Nephron progenitor cell (in vitro differentiated cells): ENCODE data around the gene KCNMA1.

ENCODE experiments used
- DNase-seq: peaks from one replicate; pipeline ENCODE4 v3.0.0; 2021
- H3K27ac Mint-ChIP-seq: 2 replicates; pipeline ENCODE4 v1.8.0; 2021; ENCODE audit warnings: mild to moderate bottlenecking, moderate library complexity, mixed read lengths
- H3K27me3 Mint-ChIP-seq: 2 replicates; pipeline ENCODE4 v1.8.0; 2021; ENCODE audit warnings: mild to moderate bottlenecking, low read depth, mixed read lengths; ENCODE audit not compliant: poor library complexity
- H3K36me3 Mint-ChIP-seq: 2 replicates; pipeline ENCODE4 v1.8.0; 2021; ENCODE audit warnings: low read depth, mixed read lengths
- H3K4me1 Mint-ChIP-seq: 2 replicates; pipeline ENCODE4 v1.8.0; 2021; ENCODE audit warnings: mixed read lengths
- H3K4me3 Mint-ChIP-seq: 2 replicates; pipeline ENCODE4 v1.8.0; 2021; ENCODE audit warnings: mild to moderate bottlenecking, moderate library complexity, mixed read lengths
- H3K9me3 Mint-ChIP-seq: 2 replicates; pipeline ENCODE4 v1.8.0; 2021; ENCODE audit warnings: mild to moderate bottlenecking, moderate library complexity, mixed read lengths
- TF ChIP-seq, protein P1 (sequence below): fragments of 200-600 bp; sonication (generic); IDR thresholded peaks from 2 replicates; pipeline ENCODE4 v1.5.0; 2021; ENCODE audit warnings: antibody characterized with exemption

Gene KCNMA1

GRCh38 chr10:77351386-77351785 lies 286.2 kb downstream of the KCNMA1 start:
- Mint-ChIP-seq H3K4me1 (peaks cover 3% of the 10 kb centered on the region), H3K27ac (no peak overlapping the region), H3K36me3 (no peaks in the 10 kb centered on the region), H3K4me3 (no peak overlapping the region), H3K9me3 (no peaks in the 10 kb centered on the region), H3K27me3 (peaks cover 3% of the 10 kb centered on the region)
- TF ChIP-seq, protein P1, sequence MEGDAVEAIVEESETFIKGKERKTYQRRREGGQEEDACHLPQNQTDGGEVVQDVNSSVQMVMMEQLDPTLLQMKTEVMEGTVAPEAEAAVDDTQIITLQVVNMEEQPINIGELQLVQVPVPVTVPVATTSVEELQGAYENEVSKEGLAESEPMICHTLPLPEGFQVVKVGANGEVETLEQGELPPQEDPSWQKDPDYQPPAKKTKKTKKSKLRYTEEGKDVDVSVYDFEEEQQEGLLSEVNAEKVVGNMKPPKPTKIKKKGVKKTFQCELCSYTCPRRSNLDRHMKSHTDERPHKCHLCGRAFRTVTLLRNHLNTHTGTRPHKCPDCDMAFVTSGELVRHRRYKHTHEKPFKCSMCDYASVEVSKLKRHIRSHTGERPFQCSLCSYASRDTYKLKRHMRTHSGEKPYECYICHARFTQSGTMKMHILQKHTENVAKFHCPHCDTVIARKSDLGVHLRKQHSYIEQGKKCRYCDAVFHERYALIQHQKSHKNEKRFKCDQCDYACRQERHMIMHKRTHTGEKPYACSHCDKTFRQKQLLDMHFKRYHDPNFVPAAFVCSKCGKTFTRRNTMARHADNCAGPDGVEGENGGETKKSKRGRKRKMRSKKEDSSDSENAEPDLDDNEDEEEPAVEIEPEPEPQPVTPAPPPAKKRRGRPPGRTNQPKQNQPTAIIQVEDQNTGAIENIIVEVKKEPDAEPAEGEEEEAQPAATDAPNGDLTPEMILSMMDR, result no peak
- DNase-seq, result no peak

- TF ChIP-seq, protein P1, result no peak
- peaks cover 6% of the 10 kb centered on the region for H3K27me3 Mint-ChIP-seq
- DNase-seq, result no peak
- H3K9me3 Mint-ChIP-seq, result no peaks in the 10 kb centered on the region
- peaks cover 10% of the 10 kb centered on the region for H3K4me1 Mint-ChIP-seq
- H3K27ac Mint-ChIP-seq, result no peak overlapping the region
- H3K36me3 Mint-ChIP-seq, result no peaks in the 10 kb centered on the region
- no peak overlapping the region for H3K4me3 Mint-ChIP-seq
Measured at GRCh38 chr10:77350711-77351119, 286.9 kb downstream of the KCNMA1 start.

DNA sequence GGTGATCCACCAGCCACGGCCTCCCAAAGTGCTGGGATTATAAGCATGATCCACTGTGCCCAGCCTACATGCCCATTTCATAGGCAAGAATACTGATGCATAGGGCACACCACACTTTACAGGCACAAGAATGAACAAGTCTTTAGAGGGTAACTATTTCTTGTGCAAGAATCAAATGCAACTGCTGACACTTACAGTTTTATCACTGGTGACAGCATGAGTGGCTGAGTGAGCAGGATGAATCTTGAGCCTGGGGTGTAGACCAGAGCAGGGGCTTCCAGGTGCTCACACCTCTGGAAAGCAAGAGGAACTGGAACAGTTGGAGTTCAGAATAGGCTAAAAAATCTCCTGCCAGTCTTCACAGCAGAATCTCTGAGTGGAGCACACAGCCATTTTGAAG lies 287.5 kb downstream of the KCNMA1 start:
- Mint-ChIP-seq H3K4me3 (no peak overlapping the region), H3K27ac (no peak overlapping the region), H3K4me1 (peaks cover 10% of the 10 kb centered on the region), H3K27me3 (peaks cover 6% of the 10 kb centered on the region), H3K9me3 (no peaks in the 10 kb centered on the region), H3K36me3 (no peaks in the 10 kb centered on the region)
- DNase-seq, result no peak
- TF ChIP-seq, protein P1, result no peak

GRCh38 chr10:77349226-77349625 lies 288.4 kb downstream of the KCNMA1 start:
- Mint-ChIP-seq H3K36me3 (no peaks in the 10 kb centered on the region), H3K4me3 (no peak overlapping the region), H3K27ac (no peak overlapping the region), H3K27me3 (peaks cover 6% of the 10 kb centered on the region), H3K9me3 (no peaks in the 10 kb centered on the region), H3K4me1 (peaks cover 10% of the 10 kb centered on the region)
- TF ChIP-seq, protein P1, result no peak
- DNase-seq, result no peak

GRCh38 chr10:77348751-77349150 lies 288.9 kb downstream of the KCNMA1 start:
- Mint-ChIP-seq H3K4me1 (peaks cover 10% of the 10 kb centered on the region), H3K27me3 (peaks cover 6% of the 10 kb centered on the region), H3K4me3 (no peak overlapping the region), H3K9me3 (no peaks in the 10 kb centered on the region), H3K36me3 (no peaks in the 10 kb centered on the region), H3K27ac (no peak overlapping the region)
- no peak for DNase-seq
- TF ChIP-seq, protein P1, result no peak

- Mint-ChIP-seq H3K4me3 (no peak overlapping the region), H3K4me1 (peaks cover 10% of the 10 kb centered on the region), H3K36me3 (no peaks in the 10 kb centered on the region), H3K27ac (no peak overlapping the region), H3K9me3 (no peaks in the 10 kb centered on the region), H3K27me3 (peaks cover 6% of the 10 kb centered on the region)
- TF ChIP-seq, protein P1, result no peak
- no peak for DNase-seq
Measured at GRCh38 chr10:77348082-77348481, 289.5 kb downstream of the KCNMA1 start.
